Tibial artery (tissue), 4 donors: ENCODE results near the gene SLC25A26.

Experiments
- DNase-seq, 2 donors: peaks; one replicate each; pipeline ENCODE4 v3.0.0-alpha.2; 2019
- H3K27ac ChIP-seq, 2 donors: fragments of 200-600 bp; sonication (generic) in 1 of 2; 1 replicate in 1 of 2; 2 replicates in 1 of 2; pipeline ENCODE4 v1.5.1; 2018 to 2019; ENCODE audit warnings: mild to moderate bottlenecking in 1 of 2
- H3K27me3 ChIP-seq, 2 donors: fragments of 200-600 bp; sonication (generic) in 1 of 2; one replicate each; pipeline versions ENCODE4 v1.5.1 to v1.6.0; 2016 to 2019
- H3K36me3 ChIP-seq, 3 donors: fragments of 200-600 bp; sonication (generic) in 2 of 3; one replicate each; pipeline ENCODE4 v1.5.1; 2016 to 2019; ENCODE audit warnings: mild to moderate bottlenecking in 2 of 3
- H3K4me1 ChIP-seq, 4 donors: fragments of 200-600 bp; sonication (generic) in 2 of 4; 1 replicate in 3 of 4; 2 replicates in 1 of 4; pipeline ENCODE4 v1.5.1; 2016 to 2019
- H3K4me3 ChIP-seq, 2 donors: fragments of 200-600 bp; sonication (generic) in 1 of 2; 1 replicate in 1 of 2; 2 replicates in 1 of 2; pipeline ENCODE4 v1.5.1; 2018 to 2019; ENCODE audit warnings: mild to moderate bottlenecking in 2 of 2
- H3K9me3 ChIP-seq, 3 donors: fragments of 200-600 bp; sonication (generic) in 1 of 3; one replicate each; pipeline ENCODE4 v1.5.1; 2016 to 2019
- intact Hi-C: fragments of 100-400 bp; cut with DNase I; formaldehyde crosslinking; loops from one replicate; pipeline ENCODE4 v1.15.0; 2023; ENCODE audit warnings: low total_unique reads
- TF ChIP-seq, protein P1 (sequence below), 2 experiments: fragments of 200-600 bp in 1 of 2; fragments of 450-650 bp in 1 of 2; IDR thresholded peaks; one replicate each; pipeline ENCODE4 v1.5.1; 2017 to 2019; ENCODE audit warnings: antibody characterized with exemption in 2 of 2, mild to moderate bottlenecking in 1 of 2, moderate library complexity in 1 of 2

Gene SLC25A26

GRCh38 chr3:66342717-66343356, 122.0 kb downstream of the SLC25A26 start:
- no peak for DNase-seq
- intact Hi-C loops: no loop called here

GRCh38 chr3:66344391-66344811, 123.6 kb downstream of the SLC25A26 start:
- TF ChIP-seq, protein P1, sequence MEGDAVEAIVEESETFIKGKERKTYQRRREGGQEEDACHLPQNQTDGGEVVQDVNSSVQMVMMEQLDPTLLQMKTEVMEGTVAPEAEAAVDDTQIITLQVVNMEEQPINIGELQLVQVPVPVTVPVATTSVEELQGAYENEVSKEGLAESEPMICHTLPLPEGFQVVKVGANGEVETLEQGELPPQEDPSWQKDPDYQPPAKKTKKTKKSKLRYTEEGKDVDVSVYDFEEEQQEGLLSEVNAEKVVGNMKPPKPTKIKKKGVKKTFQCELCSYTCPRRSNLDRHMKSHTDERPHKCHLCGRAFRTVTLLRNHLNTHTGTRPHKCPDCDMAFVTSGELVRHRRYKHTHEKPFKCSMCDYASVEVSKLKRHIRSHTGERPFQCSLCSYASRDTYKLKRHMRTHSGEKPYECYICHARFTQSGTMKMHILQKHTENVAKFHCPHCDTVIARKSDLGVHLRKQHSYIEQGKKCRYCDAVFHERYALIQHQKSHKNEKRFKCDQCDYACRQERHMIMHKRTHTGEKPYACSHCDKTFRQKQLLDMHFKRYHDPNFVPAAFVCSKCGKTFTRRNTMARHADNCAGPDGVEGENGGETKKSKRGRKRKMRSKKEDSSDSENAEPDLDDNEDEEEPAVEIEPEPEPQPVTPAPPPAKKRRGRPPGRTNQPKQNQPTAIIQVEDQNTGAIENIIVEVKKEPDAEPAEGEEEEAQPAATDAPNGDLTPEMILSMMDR (IDR thresholded peaks at IDR 0.05): no peak
- H3K36me3 ChIP-seq: peaks cover 0 to 10% (median 0%) of the 10 kb centered on the region in 3 donors
- no peaks in the 10 kb centered on the region for H3K4me1 ChIP-seq
- intact Hi-C loops: no loop called here
- no peaks in the 10 kb centered on the region for H3K27me3 ChIP-seq
- no peak overlapping the region for H3K27ac ChIP-seq
- H3K9me3 ChIP-seq: no peaks in the 10 kb centered on the region
- no peak for DNase-seq
- no peak overlapping the region for H3K4me3 ChIP-seq

More at GRCh38 chr3:66342717-66343356, 122.0 kb downstream of the SLC25A26 start:
- no peaks in the 10 kb centered on the region for H3K27me3 ChIP-seq
- H3K4me3 ChIP-seq: no peak overlapping the region
- no peaks in the 10 kb centered on the region for H3K9me3 ChIP-seq
- TF ChIP-seq, protein P1 (IDR thresholded peaks at IDR 0.05): no peak
- H3K4me1 ChIP-seq: no peaks in the 10 kb centered on the region
- H3K27ac ChIP-seq: no peak overlapping the region
- peaks cover 0 to 10% (median 0%) of the 10 kb centered on the region in 3 donors for H3K36me3 ChIP-seq

DNA sequence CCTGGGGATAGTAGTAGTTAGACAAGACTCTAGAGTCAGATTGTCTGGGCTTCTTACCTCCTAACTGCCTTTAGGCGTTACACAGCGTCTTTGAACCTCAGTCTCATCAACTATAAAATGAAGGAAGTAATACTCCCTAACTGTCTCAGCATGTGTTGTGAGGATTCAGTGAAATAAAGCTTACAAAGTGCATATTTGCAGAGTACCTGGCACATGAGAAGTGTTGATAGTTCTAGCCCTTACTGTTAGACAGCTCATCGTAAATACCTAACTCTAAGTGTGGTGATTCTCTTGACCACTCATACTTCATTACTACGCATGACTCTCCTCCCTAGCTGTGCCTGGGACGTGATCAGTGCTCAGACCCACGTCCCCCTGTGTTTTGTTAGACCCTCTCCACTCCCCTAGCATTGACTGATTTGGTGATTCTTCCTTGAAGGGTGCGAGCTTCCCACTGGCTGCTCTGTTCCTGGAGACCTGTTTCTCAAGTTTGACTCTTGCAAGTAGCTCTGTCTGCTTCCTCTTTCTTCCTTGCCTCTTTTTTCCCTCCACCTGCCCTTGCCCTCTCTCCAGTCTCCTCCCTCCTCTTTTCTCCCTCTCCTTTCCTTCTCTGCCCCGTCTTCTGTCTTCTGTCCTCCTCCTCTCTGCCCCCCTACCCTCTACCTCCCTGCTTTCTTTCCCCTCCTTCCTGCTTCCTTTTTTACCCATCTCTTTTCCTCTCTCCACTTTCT, 124.2 kb downstream of the SLC25A26 start:
- H3K4me3 ChIP-seq: no peak overlapping the region
- no peak overlapping the region for H3K27ac ChIP-seq
- DNase-seq: no peak
- H3K27me3 ChIP-seq: no peaks in the 10 kb centered on the region
- H3K9me3 ChIP-seq: no peaks in the 10 kb centered on the region
- intact Hi-C loops: no loop called here
- no peaks in the 10 kb centered on the region for H3K4me1 ChIP-seq
- peaks cover 0 to 10% (median 0%) of the 10 kb centered on the region in 3 donors for H3K36me3 ChIP-seq
- TF ChIP-seq, protein P1 (IDR thresholded peaks at IDR 0.05): no peak

- Histone ChIP-seq H3K9me3 (no peaks in the 10 kb centered on the region), H3K27me3 (no peaks in the 10 kb centered on the region), H3K36me3 (peaks cover 0 to 10% (median 0%) of the 10 kb centered on the region in 3 donors), H3K4me1 (no peaks in the 10 kb centered on the region), H3K4me3 (no peak overlapping the region), H3K27ac (no peak overlapping the region)
- DNase-seq: no peak
- TF ChIP-seq, protein P1 (IDR thresholded peaks at IDR 0.05): no peak
- intact Hi-C loops: no loop called here
These were observed 127.9 kb downstream of the SLC25A26 start for GRCh38 chr3:66348704-66349103.

- intact Hi-C loops: no loop called here
- DNase-seq: no peak
- Histone ChIP-seq H3K4me3 (no peak overlapping the region), H3K4me1 (no peaks in the 10 kb centered on the region), H3K27me3 (no peaks in the 10 kb centered on the region), H3K9me3 (no peaks in the 10 kb centered on the region), H3K36me3 (peaks cover 0 to 10% (median 0%) of the 10 kb centered on the region in 3 donors), H3K27ac (no peak overlapping the region)
- TF ChIP-seq, protein P1 (IDR thresholded peaks at IDR 0.05): no peak
These were observed 129.8 kb downstream of the SLC25A26 start for GRCh38 chr3:66350601-66351000.
